Measurements from ENCODE around the gene GRM1.

GRCh38 chr6:146305951-146306350 lies 277.1 kb downstream of the GRM1 start:
- TF ChIP-seq CTCF (IDR thresholded peaks at IDR 0.05) (no peak), ELK1 (IDR thresholded peaks at IDR 0.05; ENCODE audit: low read depth, low read length) (no peak), POLR2A (IDR thresholded peaks at IDR 0.05; ENCODE audit: low read length) (no peak), BHLHE40 (IDR thresholded peaks at IDR 0.05; ENCODE audit: low read depth, low read length) (no peak), JUN (IDR thresholded peaks at IDR 0.05) (no peak), RAD21 (conservative IDR thresholded peaks at IDR 0.05 in 1 of 2, IDR thresholded peaks at IDR 0.05 in 1 of 2) (no peak), CEBPB (IDR thresholded peaks at IDR 0.05) (no peak), RCOR1 (IDR thresholded peaks at IDR 0.05; ENCODE audit: low read depth, low read length) (no peak)

All from A549 (cell line).